GM19468 (cell line): ENCODE measurements around the gene PRR16.
"Not testable (repeated sequence)": the region's sequence is repeated elsewhere in the genome, so short reads cannot be mapped to it uniquely, and the experiment has no call there.

Experiments used
- ATAC-seq: cut with Tn5 transposase; IDR thresholded peaks from one replicate; pipeline ENCODE4 v1.9.1; 2021; ENCODE audit warnings: mild to moderate bottlenecking, moderate library complexity, moderate number of reproducible peaks; ENCODE audit not compliant: unreplicated experiment; ENCODE audit errors: extremely low read depth

Gene PRR16

DNA sequence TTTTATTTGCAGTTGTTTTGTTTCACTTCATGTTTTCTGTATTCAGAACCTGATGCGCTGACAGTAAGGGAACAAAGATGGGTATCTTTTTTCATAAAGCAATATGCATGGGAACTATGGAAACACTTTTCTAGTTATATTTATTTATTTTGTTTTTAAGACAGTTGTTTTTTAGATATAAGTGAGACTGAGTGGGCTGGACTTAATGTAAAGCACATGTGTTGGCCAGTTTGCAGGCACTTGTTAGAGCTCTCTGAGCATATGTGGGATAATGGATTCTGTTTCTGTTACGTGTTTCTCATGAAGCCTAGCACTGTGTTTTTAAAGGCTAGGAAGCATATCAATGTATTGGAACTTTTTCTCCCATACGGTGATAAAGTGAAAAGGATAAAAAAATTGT, 164.1 kb downstream of the PRR16 start:
- ATAC-seq, result no peak

GRCh38 chr5:120630550-120630949, 166.4 kb downstream of the PRR16 start:
- no peak for ATAC-seq

GRCh38 chr5:120631611-120632010, 167.5 kb downstream of the PRR16 start:
- ATAC-seq, result no peak

DNA sequence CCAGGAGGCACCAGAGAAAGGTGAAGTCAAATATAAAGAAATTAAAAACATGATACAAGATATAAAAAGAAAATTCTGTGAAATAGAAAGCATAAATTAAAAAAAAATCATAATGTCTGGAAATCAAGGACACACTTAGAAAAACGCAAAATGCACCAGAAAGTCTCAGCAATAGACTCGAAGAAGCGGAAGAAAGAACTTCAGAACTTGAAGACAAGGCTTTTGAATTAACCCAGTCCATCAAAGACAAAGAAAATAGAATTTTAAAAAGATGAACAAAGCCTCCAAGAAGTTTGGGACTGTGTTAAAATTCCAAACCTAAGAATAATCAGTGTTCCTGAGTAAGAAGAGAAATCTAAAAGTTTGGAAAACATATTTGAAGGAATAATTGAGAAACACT, 168.3 kb downstream of the PRR16 start:
- ATAC-seq, result no peak

DNA sequence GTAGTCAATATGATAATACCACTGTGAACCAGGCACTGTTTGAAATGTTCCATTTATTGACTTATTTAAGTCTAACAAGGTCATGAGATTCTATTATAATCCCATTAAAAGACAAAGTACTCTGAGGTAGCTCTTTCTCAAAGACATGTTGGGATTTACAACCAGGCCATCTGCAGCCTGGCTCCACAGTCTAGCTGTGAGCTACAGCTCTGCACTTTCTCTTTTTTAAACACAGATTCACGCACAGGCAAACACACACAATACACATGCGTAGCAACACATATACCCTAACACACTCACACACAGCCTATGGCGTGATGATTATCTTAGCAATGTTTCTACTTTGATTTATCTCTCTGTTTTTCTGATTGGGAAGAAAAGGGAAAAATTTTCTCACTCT, 174.3 kb downstream of the PRR16 start:
- no peak for ATAC-seq

DNA sequence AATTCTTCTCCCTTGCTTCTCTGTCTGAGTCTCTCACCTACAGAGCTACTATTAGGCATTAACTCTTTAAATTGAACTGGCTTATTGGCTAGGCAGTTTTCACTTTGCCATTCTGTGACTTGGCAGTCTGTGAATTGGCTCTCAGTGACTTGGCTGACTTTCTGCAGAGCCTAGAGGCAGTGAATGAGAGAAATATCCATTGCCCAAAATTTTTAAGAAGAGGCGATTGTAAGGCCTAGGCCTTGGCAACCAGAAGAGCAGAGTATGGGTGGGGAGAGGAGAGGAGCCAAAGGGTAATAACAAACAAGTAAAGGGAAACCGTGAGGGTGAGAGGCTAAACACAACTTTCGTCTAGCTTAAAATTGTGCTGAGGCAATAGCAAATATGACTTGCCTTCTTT, 176.7 kb downstream of the PRR16 start:
- no peak for ATAC-seq

DNA sequence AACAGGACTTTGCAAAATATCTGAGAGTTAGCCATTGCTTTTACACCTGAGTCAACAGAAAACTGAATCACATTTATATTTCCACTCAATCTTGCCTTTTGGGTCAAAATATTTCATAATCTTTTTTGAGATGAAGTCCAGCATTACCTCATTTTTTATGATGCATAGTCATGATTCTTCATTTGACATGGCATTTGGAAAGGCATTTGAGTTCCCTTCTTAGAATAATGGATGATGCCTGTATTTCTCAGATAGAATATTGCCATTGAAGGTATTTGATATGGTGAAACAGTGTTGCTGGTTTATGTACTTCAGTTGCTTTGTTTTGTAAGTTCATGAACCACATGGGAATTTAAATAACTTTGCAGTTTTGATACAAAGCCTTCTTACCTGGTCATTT, 180.4 kb downstream of the PRR16 start:
- no peak for ATAC-seq

- no peak for ATAC-seq
These were observed 191.8 kb downstream of the PRR16 start for GRCh38 chr5:120655828-120656435.

DNA sequence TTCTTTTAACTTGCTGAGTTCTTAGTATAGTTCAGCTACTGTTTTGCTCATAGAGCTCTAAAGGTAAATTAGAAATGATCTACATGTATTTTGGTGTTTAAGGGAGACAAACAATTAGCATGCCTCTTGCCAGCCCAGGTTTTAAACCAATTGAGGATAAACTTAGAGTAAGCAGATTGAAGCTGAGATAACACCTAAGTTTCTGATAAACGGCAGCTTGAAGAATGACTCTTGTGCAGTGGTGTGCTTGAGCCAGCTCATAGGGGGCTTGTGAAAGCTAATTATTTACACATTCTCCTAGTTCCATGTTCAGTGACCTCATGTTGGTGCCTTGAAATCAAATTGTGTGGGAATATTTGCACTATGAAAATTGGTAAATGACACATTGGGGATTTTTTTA, 193.0 kb downstream of the PRR16 start:
- no peak for ATAC-seq

DNA sequence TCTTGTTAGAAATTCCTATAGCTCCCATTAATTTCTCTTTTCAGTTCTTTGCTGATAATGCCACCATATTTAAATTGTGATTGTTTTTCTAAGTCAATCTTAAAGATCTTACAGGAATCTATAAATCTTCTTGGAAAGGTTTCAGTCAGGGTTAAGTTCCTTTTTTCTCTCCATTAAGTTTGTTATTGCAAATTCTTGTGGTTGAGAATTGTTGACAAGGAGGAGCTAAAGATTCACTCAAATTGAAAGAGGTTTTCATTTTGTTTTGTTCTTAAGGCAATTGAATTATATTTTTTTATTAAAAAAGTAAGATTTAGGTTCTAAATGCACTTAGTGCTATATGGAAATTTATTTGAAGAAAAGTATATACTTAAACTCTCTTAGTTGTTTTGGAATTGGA, 213.4 kb downstream of the PRR16 start:
- no peak for ATAC-seq

- no peak for ATAC-seq
These were observed 214.2 kb downstream of the PRR16 start for GRCh38 chr5:120678279-120678678.

- no peak for ATAC-seq
These were observed 218.8 kb downstream of the PRR16 start for GRCh38 chr5:120682851-120683250.

GRCh38 chr5:120683580-120683979, 219.5 kb downstream of the PRR16 start:
- no peak for ATAC-seq

DNA sequence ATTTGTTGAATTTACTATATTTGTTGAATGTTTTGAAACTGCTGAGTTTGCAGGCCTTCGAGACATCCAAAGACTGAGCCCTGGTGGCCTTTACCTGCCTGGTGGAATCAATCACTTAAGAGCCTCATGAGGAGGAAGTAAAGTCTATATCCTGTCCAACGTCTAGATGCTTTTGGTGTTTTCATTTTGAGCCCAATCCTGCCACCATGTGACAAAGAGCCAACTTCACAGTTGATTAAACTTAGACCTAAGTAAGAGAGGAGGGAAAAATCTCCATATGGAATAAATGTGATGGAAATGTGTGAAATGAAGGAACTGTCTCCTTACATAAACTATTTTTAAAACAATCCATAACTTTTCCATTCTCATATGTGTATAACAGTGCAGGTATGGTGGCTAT, 220.1 kb downstream of the PRR16 start:
- ATAC-seq, result no peak

- ATAC-seq, result peak; percentile 43
These were observed 220.8 kb downstream of the PRR16 start for GRCh38 chr5:120684749-120685415.

- no peak for ATAC-seq
These were observed 226.7 kb downstream of the PRR16 start for GRCh38 chr5:120690621-120691407.

- ATAC-seq, result no peak
These were observed 228.2 kb downstream of the PRR16 start for GRCh38 chr5:120692325-120692724.

DNA sequence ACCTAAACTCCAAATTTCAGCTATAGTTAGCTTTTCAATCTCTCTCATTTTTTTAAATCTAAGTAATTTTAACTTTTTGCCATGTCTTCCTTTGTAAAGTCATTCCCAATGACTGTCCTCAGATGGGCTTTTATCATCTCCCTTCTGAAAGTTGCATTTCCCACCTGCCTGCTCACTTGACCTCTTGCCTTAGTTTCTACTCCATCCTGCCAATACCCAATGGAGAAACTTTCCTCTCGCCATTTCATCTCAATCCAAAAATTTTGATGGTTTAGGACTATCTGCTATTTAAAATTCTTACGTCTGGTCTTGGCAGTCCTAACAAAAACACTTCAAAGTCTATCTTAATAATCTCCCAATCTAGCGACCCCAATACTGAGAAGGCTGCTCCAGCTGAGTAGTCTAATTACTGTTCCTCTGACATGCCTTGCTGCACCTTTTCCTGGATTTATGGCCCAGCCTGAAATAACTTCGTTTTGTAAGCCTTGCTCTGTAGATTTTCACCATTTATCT, 231.3 kb downstream of the PRR16 start:
- ATAC-seq, result no peak

DNA sequence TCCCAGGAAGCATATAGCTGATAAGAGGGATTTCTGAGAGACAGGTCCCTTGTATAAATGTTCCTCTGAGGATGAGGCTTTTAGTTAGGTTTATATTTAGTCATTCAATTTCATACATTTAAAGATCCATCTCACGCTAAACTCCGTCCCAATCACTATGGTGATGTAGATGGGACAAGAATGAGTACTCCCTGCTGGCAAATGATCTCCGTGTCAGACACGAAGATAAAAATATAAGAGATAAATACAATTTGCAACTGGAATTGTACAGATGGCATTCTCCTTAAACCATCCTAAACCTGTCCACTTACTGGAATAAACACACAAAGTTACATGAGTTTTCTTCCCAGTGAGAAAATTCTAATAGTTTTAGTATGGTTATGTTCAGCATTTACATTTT, 233.0 kb downstream of the PRR16 start:
- ATAC-seq, result no peak

DNA sequence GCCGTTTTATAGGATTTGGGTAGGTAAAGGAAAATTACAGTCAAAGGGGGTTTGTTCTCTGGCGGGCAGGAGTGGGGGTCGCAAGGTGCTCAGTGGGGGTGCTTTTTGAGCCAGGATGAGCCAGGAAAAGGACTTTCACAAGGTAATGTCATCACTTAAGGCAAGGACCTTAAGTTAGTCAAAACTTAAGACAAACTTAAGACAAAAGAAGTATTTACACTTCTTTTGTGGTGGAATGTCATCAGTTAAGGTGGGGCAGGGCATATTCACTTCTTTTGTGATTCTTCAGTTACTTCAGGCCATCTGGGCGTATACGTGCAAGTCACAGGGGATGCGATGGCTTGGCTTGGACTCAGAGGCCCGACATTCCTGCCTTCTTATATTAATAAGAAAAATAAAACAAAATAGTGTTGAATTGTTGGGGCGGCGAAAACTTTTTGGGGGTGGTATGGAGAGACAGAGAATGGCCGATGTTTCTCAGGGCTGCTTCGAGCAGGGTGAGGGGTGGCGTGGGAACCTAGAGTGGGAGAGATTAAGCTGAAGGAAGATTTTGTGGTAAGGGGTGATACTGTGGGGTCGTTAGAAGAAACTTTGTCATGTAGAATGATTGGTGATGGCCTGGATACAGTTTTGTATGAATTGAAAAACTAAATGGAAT, 233.7 kb downstream of the PRR16 start:
- ATAC-seq, result not testable (repeated sequence)

DNA sequence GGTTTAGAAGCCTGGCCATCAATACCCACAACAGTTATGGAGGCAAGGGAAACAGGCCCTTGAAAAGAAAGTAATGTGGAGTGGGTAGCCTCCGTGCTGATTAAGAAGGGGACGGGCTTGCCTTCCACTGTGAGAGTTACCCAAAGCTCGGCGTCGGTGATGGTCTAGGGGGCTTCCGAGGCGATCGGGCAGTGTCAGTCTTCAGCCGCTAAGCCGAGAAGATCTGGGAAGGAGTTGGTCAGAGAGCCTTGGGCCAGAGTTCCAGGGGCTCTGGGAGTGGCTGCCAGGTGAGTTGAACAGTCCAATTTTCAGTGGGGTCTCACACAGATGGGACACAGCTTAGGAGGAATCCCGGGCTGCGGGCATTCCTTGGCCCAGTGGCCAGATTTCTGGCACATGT, 236.6 kb downstream of the PRR16 start:
- not testable (repeated sequence) for ATAC-seq
